ENCODE results near the gene APOBEC3B.
"Not testable (repeated sequence)": the region's sequence is repeated elsewhere in the genome, so short reads cannot be mapped to it uniquely, and the experiment has no call there.

Gene APOBEC3B

GRCh38 chr22:38997518-38997917 lies 15.4 kb downstream of the APOBEC3B start:
- DNase-seq (ENCODE audit: low spot score), result no peak

- DNase-seq (ENCODE audit: low spot score), result peak; percentile 84
Measured at GRCh38 chr22:39003165-39003638, 21.1 kb downstream of the APOBEC3B start.

- no peak for DNase-seq (ENCODE audit: low spot score)
Measured at GRCh38 chr22:39007177-39007576, 25.0 kb downstream of the APOBEC3B start.

- not testable (repeated sequence) for DNase-seq (ENCODE audit: low spot score)
Measured at GRCh38 chr22:39008271-39008850, 26.2 kb downstream of the APOBEC3B start.

- no peak for DNase-seq (ENCODE audit: low spot score)
Measured at GRCh38 chr22:39010946-39011345, 28.8 kb downstream of the APOBEC3B start.

GRCh38 chr22:39012533-39013511 lies 30.7 kb downstream of the APOBEC3B start:
- DNase-seq (ENCODE audit: low spot score), result no peak

- DNase-seq (ENCODE audit: low spot score), result not testable (repeated sequence)
Measured at GRCh38 chr22:39013561-39013941, 31.4 kb downstream of the APOBEC3B start.

- DNase-seq (ENCODE audit: low spot score), result peak; percentile 91
Measured at GRCh38 chr22:39013942-39014722, 32.0 kb downstream of the APOBEC3B start, which contains the start of gene APOBEC3C. TSS of gene APOBEC3C (plus strand) at chr22:39014257. CDS start at chr22:39014363, 106 bp downstream.

- DNase-seq (ENCODE audit: low spot score), result not testable (repeated sequence)
Measured at GRCh38 chr22:39014723-39015121, 32.6 kb downstream of the APOBEC3B start.

- no peak for DNase-seq (ENCODE audit: low spot score)
Measured at GRCh38 chr22:39016592-39016991, 34.4 kb downstream of the APOBEC3B start.

- DNase-seq (ENCODE audit: low spot score), result no peak
Measured at GRCh38 chr22:39017596-39018365, 35.6 kb downstream of the APOBEC3B start.

GRCh38 chr22:39020021-39020651 lies 38.0 kb downstream of the APOBEC3B start:
- DNase-seq (ENCODE audit: low spot score), result not testable (repeated sequence)

GRCh38 chr22:39021552-39022250 lies 39.6 kb downstream of the APOBEC3B start:
- no peak for DNase-seq (ENCODE audit: low spot score)

- DNase-seq (ENCODE audit: low spot score), result peak; percentile 37
Measured at GRCh38 chr22:39024519-39025308, 42.6 kb downstream of the APOBEC3B start.

- DNase-seq (ENCODE audit: low spot score), result no peak
Measured at GRCh38 chr22:39026509-39027150, 44.5 kb downstream of the APOBEC3B start.

- DNase-seq (ENCODE audit: low spot score), result no peak
Measured at GRCh38 chr22:39027717-39028116, 45.6 kb downstream of the APOBEC3B start.

GRCh38 chr22:39028281-39028680 lies 46.1 kb downstream of the APOBEC3B start:
- DNase-seq (ENCODE audit: low spot score), result no peak

- no peak for DNase-seq (ENCODE audit: low spot score)
Measured at GRCh38 chr22:39029227-39029626, 47.1 kb downstream of the APOBEC3B start.

GRCh38 chr22:39030705-39031104 lies 48.6 kb downstream of the APOBEC3B start:
- DNase-seq (ENCODE audit: low spot score), result no peak
